GM19351 (cell line): ENCODE results near the gene NAA50.

Experiments
- ATAC-seq: cut with Tn5 transposase; IDR thresholded peaks from one replicate; pipeline ENCODE4 v1.9.1; 2021; ENCODE audit warnings: mild to moderate bottlenecking, moderate library complexity; ENCODE audit not compliant: unreplicated experiment

NAA50 gene

DNA sequence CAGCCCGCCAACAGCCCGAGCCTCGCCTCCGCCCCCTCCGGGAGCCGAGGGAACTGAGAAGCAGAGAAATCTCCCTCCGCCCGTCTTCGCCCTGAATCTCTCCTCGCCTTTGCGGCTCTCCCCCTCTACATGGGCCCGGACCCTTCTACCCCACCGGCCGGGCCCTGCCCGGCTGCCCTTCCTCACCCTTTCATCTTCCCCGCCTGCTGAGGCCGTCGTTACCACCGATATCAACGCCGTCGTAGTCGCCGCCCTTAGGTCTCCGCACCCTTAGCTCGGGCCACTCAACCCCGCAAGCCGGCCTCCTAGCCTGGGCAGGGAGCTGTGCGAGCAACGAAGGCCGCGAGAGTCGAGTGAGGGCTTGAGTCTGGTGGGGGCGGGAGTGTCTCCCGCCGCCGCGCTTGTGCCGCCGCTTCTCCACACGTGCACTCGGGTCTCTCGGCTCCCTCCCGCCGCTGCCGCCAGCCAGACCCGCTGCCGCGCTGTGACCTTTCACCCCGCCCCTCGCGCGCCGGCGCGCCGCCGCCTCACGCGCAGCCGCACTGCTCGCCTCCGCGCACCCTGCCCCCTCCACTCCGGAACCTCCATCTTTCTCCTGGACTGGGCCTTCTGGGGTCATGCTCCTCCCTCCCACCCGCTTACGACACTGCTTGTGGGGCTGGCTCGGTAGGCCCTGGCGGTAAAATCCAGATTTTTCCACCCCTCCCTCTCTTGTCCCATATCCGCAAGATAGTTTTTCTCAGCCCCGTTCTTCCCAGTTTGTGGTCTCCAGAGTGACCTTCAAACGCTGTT, at the start of gene NAA50:
Gene NAA50, minus strand, starts transcription at position 494 of the 792 bp plus-strand sequence. Its CDS starts 300 bp downstream, at position 194.
- ATAC-seq: peak; percentile 40

DNA sequence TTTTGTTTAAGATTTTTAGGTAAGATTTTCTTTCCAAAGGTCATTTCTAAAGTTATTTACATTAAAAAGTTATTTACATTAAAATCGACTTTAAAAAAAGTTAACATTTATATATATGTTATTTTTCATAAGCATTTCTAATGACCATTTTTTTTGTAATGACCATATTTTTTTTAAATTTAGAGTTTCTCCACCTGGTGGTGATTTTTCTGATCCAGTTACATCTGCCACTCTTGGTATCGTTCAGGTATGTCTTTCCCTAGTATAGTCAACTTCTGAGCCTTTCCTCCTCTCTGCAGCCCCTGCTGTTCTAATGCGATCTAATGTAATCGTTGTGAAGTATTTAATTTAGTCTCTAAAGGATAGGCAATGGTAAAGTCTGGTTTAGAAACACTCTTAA, 49.6 kb upstream of the NAA50 start:
- ATAC-seq: no peak

DNA sequence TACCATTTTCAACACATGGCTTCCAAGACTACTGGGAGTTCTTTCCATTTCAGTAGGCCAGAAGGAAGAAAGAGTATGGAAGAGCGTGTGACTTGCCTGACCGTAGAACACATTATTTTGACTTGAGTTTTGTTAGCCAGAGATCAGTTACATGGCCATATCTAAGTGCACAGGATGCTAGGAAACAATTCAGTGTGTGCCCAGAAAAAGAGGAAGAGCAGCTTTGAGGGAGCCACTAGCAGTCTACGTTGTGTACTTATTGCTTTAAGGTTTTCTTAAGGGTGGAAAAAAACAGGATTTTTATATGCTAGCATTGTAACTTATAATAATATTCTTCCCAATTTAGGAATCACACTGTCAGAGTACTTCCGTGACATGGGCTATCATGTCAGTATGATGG, 48.5 kb upstream of the NAA50 start:
- ATAC-seq: no peak

DNA sequence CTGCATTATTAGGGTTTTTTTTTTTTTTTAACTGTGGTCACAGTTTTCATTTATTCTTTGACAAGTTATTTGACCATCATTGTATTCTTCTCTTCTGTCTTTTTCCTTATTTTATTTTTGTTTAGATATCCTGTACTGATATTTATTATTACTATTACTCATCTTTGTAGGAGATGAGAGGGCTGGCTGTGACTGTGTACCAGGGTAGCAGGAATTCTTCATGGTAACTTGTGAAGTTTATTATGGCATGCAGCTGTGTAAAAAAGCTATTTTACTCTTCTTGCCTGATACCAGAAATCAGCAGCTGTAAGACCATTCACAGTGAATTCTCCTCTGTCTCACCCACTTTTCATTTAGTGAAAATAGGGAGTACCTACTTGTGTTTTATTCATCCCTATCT, 45.3 kb upstream of the NAA50 start:
- no peak for ATAC-seq

DNA sequence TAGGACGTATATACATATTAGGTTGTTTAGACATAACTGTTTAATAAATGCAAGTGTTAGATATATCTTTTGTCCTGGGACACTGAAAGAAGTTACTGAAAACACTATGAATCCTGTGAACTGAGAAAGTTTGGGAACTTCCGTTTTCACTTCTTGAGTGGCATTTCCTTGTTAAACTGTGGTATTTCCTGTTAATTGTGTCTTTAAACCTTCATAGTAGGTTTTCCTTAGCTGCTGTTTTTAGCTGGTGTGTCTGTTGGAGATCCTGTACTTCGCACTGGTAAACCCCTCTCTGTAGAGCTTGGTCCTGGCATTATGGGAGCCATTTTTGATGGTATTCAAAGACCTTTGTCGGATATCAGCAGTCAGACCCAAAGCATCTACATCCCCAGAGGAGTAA, 37.9 kb upstream of the NAA50 start:
- no peak for ATAC-seq

DNA sequence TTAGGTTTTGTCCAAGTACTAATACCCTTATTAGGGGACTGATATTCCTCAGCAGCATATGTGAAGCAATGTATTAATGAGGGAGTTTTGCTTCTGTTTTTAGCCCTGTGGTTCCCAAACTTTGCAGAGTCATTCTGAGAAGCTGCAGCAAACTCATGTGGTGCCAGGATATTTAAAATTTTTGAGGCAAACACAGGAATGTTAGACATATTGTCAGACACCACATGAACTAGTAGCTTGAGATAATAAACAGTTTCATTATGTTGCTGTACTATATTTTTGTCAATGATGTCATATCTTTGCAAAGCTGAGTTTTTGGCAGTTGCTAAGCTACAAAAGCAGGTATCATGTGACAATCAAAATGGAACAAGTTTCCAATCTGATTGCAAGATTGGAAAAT, 37.4 kb upstream of the NAA50 start:
- peak; percentile 85 for ATAC-seq

DNA sequence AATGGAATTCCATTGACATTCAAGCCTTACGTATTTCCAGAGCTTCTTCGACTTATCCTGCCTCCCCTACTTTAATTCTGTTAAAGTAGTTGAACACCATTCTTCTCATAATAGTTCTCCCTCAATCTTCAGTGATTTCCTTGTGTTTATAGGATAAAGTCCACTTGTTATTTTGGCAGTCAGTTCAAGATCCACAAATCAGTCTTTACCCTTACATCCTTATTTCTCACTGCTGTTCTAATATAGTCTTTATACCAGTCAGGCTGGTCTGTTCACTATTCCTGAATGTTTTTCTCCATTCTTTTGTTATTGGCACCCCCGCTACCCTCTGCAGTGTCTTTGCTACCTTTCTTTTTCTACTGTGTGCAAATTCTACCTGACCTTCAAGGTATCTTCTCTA, 30.5 kb upstream of the NAA50 start:
- ATAC-seq: no peak

DNA sequence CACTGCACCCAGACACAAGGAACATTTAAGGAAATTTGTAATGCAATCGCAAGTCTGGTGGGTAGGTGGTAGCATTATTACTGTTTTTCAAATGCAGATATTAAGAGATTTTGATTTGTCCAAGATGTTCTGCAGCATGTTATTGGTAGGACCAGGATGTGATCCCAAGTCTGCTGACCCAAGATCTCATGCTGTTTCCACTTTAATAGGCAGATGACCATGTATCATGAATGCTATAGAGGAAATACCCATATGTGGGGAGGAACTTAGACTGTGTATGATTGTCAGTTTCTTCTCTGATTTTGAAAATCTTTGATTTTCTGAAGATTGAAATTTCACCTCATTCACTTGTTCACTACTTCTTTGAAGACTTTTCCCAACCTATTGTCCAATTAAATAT, 29.5 kb upstream of the NAA50 start:
- no peak for ATAC-seq

DNA sequence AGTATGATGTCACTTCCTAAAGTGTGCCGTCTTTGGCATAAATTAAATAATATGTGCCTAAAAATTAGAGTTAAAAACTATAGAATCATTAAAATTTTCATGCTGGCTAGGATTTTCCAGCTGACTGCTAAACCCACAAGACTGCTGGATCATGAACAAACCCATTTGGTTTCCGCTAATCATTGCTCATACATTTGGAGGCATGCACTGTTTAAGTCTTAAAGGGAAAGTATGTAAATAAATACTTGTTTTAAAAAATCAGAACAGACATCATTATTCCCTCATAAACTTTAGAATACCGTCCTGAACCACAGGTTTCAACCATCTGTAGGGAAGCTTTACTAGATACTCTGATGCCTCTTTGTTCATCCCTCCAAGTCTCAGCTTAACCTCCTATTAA, 27.3 kb upstream of the NAA50 start:
- no peak for ATAC-seq

DNA sequence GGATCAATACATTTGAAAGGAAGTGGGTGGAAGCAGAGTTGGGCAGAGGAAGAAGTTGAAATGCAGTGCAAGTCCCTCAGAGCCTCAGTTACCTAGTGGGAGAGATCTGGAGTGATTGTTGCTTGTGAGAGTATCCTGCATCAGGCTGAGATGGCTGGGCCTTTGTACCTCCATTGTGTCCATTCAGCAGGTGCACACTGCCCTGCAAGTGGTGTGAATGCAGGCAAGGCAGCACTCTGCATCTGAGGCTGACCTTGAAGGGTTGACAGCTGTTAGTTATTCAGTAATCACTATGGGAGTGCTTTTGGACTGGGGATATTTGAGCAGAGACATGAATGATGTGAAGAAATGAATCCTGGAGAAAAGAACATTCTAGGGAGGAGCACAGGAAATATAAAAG, 25.9 kb upstream of the NAA50 start:
- no peak for ATAC-seq

DNA sequence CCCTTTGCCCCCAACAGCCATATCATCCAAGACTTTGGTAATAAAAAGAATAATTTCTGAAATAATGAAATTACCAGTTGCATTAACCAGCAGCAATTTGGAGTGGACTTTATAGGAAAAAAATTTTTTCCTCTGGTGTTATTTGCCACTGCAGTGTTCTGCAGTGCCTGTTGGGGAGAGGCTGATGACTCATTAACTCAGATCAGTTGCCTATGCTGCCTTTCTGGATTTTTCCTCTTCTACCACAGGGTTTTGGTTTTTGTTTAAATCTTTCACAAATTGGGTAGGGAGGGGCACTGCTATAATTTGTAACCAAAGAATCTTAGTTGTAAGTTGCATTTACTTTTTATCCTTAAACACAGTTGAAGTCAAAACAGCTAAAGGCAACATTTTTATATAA, 23.5 kb upstream of the NAA50 start:
- ATAC-seq: no peak

DNA sequence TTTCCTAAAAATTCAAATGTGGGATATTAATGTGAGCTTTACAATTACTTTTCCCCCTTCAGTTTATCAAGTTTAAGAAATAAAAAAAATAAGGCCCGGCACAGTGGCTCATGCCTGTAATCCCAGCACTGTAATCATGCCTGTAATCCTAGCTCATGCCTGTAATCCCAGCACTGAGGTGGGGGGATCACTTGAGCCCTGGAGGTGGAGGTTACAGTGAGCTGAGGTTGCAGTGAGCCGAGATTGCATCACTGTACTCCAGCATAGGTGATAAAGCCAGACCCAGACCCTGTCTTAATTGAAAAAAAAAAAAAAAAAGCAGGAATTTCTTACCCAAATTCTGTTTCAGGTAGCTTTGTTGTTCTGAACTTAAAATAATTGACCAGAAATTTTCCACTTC, 18.6 kb upstream of the NAA50 start:
- ATAC-seq: no peak

DNA sequence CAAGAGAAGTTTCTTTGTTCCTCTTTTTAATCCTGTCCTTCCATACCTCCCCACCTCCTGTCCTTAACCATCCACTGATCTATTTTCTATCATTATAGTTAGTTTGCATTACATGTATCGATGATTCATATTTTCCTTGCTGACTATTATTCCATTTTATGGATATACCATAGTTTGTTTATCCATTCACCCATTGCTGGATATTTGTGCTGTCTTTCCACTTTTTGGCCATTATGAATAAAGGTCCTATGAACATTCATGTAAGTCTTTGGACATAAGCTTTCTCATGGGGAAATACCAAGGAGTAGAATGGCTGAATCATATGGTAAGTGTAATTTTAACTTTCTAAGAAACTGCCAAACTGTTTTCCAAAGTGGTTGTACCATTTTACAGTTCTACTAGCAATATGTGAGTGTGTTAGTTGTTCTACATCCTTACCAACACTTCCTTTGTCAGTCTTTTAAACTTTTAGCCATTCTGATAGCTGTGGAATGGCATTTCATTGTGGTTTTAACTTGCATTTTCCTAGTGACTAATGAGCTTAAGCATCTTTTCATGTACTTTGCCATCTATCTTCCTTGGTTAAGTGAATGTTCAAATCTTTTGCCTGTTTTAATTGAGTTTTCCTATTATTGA, 12.5 kb upstream of the NAA50 start:
- ATAC-seq: no peak

DNA sequence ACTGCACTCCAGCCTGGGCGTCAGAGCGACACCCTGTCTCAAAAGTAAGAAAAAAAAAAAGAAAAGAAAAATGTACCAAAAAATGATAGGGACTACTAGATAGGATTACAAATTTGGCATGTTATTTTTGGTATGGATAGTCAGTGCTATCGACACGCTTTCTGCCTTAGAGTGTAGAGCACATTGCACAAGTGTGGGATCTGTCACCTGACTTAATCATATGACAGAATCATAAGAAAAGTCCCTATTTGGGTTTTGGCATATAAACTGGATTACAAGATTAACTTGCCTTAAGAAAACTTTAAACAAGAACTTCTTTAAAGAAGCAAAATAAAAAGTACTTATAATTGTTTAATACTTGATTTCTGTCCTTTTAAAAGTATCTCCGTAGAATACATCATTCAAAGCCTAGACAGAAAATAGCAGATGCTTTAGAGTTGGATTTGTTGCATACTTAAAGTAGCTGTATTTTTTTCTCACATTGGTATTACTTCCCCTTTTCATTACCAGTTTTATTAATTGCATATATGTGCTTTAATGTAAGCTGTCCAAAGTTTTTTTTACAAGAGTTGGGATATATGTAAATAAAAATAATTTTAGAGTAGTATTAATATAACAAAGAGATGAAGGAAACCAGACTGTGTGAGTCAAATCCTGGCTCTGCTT, 8.6 kb upstream of the NAA50 start:
- peak; percentile 43 for ATAC-seq

DNA sequence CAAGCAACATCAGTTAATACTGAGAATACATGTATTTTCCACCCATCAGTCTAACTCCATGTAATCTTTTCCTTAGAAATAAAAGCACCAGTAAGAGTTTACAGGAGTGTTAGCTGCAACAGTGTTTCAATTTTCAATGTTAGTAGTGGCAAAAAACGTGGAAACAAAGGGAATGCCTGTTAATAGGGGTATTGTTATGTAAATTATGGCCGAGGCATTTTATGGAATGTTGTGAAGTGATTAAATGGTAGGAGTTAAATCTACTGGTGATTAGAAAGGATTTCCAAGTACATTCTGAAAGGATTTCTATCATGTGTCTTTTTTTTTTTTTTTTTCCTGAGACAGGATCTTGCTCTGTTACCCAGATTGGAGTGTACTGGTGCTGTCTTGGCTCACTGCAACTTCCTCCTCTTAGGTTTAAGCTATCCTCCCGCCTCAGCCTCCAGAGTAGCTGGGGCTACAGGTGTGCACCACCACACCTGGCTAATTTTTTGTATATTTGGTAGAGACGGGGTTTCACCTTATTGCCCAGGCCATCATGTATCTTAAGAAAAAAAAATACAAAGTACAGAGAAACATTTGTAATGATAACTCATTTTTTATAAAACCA, 7.4 kb upstream of the NAA50 start:
- no peak for ATAC-seq

DNA sequence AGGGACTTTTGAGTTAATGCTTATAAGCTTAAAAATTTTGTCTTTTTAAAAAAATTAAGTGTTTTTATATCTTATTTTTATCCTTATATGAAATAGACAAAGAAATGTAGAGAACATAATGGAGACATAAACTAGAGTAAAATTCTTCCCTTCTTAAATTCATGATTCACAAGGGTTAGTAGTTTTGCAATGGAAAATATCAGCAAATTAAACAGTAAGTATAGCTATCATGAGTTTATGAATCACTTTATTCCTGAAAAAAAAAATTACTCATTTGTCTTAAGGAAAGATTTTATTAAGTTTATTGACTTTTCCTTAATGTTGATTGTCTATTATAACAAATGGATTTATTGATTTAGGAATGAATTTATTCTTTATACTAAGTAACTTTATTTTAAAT, 5.1 kb upstream of the NAA50 start:
- ATAC-seq: no peak

DNA sequence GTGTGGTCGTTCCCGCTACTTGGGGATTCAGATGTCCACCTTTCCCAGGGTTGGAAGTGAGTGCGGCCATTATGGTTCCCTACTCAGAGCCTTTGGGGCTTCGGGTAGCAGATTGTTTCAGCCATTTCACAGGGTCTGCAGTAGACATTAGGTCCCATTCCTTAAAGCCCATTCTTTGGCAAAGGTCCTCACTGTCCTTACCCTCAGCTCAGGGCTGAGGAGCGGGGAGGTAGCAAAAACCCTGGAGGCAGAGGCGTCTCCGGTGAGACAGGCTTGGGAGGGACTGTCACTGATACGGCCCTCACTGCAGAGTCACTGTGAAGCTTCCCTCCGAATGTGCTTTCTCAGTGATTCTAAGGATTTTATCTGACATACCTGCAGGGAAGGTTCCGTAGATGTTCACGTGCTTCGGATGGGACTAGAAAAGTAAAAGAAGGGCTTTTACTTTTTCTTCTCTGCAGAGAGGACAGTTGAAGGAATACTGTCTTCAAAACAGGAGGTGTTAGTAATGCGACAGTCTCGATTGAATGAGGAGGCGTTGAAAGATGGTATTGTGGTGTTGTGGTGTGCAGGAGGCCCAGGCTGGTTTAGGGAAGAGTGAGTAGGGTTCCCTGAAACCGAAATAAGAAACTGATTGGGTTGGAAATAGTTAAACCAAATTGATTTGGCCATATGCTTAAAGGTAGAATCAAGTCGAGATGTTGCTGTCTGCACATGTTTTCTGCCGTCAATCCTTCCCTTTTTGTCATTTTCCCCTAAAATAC, 1.4 kb upstream of the NAA50 start:
- ATAC-seq: no peak

DNA sequence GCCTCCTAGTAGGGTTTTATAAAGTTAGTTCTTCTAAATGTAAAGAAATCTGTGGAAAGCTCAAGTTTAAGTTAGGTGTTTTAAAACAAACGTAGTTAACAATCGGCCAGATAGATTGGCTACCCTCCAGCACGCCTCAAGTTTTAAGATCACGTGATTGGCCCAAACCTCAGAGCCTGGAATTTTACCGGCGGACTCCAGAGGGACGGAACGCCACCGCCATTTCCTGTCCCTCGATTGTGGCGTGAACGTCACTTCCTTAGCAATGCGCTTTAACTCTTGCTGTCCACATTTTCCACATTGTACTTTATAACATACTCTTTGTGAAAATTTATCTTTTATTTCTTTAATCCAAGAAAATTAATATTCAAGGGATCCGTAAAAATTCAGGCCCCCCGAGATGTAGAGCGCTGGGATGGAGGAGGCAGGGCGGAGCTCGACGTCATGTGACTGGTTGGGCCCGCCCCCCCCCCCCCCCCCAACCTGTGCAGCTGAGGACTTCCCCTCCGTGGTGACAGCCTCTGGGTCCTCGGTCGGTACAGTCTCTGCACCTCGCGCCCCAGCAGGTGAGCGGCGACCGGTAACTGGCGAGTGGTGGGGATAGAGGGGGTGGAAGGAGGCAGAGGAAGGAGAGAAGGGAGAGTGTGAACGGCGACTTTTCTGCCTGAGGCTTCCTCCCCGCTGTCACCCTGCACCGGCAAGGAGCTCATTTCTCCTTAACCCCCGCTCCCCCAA, 666 bp upstream of the NAA50 start, which contains the start of gene ATP6V1A:
Gene ATP6V1A, plus strand, starts transcription at position 488 of the 735 bp plus-strand sequence. CDS start 31,719 bp downstream, outside the sequence.
- ATAC-seq: peak; percentile 46

DNA sequence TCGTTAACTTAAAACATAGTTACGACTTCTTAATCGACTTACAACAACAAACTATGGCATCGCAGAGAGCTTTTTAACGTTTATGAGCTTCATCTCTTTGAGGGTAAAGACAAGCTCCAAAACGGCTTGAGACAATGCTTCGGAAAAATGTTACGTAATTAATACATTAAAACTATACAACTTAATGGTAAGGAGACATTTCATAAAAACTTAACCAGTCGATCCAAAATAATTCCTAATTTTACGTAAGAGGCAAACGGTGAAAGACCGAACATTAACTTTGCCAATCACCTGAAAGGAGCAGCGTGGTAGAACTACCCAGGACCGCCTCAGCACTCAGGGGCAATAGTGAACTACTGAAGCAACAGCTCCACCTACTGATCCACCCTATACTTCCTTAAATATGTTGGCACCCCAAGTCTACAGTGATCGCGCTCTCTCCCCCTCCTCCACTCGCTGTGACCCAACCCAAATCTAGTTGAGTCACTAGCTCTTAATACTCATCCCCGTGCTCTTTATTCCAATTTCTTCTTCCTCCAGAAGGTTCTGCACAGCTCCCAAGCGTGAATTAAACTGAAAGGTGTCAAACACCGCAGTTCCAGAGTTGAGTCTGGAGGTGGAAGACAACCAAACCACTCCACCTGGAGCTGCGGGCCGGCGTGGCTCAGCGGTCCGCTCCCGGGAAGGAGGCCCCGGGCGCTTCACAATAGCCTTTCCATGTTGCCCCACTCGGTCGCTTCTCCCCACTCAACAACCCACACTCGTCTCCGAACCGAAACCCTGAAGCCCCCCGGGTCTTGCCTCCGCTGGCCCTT, 901 bp downstream of the NAA50 start:
- peak; percentile 56 for ATAC-seq
